ENCODE data around the gene KNL1.
"Not testable (repeated sequence)": the region's sequence is repeated elsewhere in the genome, so short reads cannot be mapped to it uniquely, and the experiment has no call there.

KNL1 gene, protein sequence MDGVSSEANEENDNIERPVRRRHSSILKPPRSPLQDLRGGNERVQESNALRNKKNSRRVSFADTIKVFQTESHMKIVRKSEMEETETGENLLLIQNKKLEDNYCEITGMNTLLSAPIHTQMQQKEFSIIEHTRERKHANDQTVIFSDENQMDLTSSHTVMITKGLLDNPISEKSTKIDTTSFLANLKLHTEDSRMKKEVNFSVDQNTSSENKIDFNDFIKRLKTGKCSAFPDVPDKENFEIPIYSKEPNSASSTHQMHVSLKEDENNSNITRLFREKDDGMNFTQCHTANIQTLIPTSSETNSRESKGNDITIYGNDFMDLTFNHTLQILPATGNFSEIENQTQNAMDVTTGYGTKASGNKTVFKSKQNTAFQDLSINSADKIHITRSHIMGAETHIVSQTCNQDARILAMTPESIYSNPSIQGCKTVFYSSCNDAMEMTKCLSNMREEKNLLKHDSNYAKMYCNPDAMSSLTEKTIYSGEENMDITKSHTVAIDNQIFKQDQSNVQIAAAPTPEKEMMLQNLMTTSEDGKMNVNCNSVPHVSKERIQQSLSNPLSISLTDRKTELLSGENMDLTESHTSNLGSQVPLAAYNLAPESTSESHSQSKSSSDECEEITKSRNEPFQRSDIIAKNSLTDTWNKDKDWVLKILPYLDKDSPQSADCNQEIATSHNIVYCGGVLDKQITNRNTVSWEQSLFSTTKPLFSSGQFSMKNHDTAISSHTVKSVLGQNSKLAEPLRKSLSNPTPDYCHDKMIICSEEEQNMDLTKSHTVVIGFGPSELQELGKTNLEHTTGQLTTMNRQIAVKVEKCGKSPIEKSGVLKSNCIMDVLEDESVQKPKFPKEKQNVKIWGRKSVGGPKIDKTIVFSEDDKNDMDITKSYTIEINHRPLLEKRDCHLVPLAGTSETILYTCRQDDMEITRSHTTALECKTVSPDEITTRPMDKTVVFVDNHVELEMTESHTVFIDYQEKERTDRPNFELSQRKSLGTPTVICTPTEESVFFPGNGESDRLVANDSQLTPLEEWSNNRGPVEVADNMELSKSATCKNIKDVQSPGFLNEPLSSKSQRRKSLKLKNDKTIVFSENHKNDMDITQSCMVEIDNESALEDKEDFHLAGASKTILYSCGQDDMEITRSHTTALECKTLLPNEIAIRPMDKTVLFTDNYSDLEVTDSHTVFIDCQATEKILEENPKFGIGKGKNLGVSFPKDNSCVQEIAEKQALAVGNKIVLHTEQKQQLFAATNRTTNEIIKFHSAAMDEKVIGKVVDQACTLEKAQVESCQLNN (N-terminal part only)
- total RNA-seq, result 8.9 to 101 (median 38.0) reads per million in 17 experiments

DNA sequence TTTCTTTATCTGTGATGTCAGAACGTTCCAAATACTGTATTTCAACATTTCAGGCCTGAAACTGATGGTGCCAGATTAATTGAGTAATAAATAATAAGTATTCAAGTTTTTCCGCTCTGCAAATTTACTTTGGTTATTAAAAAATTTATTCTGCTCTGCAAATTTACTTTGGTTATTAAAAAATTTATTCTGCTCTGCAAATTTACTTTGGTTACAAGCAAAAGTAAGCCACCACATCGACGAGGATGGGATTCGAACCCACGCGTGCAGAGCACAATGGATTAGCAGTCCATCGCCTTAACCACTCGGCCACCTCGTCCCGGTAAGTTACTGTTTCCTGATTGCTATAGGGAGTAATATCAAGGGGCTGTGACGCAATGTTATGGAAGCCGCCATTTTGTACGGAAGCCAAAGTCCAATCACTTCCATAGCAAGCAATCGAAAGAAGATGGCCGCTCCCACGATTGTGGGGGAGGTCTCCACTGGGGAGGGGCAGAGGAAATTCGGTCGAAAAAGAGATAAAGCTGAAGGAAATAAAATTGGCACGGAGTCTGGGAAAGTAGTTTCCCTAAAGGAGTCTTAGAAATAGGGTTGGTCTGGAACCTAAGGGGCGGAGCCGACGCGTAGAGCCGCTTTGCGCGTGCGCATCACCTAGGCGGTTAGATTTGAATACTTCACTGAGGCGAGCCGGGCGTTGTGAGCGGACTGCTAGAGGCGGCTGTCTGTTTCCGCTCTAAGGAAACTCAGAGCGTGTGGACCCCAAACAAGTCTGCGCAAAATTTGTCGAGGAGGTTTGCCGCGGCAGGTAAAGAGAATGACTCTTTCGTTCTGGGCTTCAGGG is at the start of gene KNL1:
Gene KNL1 (plus strand): TSS at position 662 of the 841 bp plus-strand sequence. CDS start 8,683 bp downstream, outside the sequence.
- peak; percentile 92 to 98 (median 95) for DNase-seq

DNA sequence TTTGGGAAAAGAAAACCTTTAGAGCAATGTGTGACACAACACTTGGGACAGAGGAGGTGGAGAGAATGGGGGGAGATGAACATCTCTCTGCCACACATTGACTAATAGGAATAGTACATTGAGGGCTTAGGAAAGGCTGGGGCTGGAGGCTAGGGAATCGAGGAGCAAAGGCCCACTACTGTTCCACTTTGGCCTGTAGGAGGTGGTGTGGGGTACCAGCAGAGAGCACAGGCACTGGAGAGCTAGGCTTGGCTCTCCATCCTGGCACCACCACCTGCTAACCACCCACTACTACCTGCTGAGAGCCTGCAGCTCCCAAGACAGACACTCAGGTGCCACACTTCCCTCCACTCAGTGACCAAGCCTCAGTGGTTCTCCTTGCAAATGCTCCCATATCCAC is 48.6 kb upstream of the KNL1 start:
- no peak for DNase-seq

DNA sequence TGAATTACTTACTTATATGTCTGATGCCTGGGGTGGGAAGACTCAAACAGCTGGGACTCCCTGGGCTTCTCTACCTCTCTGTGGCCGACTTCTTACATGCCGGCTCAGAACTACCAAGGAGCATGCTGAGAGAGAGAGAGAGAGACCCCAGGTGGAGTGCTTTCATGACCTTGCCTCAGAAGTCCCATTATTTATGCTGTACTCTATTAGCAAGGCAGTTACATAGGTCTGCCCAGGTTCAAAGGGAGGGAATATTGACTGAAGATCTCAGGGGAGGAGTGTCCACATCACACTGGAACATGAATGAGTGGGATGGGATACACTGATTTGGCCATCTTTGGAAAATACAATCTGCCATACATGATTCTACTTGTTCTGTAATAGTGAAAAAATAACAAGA is 45.4 kb upstream of the KNL1 start:
- no peak for DNase-seq

DNA sequence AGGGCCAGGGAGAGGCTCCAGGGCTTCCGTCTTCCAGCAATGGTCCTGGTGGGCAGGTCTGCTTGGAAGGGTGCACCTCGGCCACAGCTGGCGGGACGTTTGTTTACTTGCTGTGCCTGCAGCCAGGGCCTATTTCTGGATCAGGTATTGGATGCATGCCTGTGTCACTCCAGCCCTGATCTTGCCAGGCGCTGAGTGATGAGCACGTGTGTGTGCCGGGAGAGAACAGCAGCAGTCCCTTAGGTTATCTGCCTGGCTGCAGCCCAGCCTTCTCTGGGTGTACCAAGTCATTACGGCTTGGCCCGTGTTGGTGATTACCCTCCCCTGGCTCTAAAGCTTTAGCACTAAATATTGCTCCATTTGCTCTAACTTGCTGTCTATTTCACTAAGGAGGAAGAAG is 44.2 kb upstream of the KNL1 start:
- DNase-seq, result no peak

DNA sequence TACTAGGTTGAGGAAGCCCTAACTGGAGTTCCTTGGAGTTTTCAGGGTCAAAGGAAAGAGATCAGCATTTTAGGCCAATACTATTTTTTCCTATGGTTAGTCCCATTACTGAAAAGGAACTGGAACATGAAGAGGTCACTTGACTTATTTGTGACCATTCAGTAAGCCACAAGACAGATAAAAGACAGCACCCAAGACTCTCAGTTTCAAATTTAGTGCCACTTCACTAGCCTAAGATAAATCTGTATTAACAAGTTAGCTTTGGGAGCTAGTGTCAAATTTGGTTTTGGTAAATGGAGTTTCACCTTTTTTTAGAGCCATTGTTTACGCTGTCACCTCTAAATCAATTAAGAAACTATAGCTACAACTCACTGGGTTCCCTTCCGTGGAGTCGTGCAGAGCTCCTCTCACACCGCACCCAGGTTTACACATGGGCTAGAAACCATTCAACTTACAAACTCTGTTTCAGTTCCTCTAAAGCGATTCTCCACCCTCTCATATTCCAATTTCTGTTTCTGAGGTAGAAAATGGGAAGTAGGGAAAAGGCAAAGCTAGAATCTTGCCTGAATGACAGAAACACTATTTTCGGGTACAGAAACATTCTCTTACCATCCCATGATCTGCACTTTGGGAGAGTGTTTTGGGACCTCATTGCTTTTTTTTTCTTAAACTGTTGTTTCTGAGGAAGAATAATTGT is 43.6 kb upstream of the KNL1 start:
- peak; percentile 64 to 88 (median 78) for DNase-seq

DNA sequence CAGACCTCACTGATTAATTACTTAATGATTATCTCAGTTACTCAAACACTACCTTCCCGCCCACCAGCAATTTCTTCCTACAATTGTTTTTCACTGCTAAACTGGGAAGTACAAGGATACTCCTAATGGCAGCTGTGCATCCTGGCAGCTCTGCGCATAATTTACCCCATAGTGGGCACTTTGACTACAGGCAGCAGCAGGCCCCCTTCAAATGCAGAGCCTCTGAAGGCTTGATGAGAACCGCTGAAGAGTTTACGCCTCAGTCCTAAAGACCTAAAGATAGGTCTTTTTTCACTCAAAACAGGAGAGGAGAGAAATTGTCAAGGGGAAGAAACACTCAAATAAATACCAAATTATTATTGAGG is 39.9 kb upstream of the KNL1 start:
- no peak for DNase-seq

DNA sequence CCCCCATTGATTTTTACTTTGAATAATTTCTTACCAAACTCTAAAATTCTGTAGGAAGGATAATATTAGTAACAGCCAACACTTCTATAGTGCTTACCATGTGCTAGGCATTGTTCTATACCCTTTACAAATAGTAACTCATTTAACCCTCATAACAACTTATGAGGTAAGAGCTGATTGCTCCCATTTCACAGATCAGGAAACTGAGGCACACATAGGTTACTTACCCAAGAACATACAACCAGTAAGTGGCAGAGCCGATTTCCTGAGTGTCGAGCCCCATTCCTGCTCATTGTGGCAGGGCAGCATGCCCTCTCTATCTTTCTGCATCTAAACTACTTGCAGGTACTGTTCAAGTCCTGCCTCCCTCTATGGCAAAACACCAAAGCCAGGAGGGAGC is 38.2 kb upstream of the KNL1 start:
- DNase-seq, result no peak

DNA sequence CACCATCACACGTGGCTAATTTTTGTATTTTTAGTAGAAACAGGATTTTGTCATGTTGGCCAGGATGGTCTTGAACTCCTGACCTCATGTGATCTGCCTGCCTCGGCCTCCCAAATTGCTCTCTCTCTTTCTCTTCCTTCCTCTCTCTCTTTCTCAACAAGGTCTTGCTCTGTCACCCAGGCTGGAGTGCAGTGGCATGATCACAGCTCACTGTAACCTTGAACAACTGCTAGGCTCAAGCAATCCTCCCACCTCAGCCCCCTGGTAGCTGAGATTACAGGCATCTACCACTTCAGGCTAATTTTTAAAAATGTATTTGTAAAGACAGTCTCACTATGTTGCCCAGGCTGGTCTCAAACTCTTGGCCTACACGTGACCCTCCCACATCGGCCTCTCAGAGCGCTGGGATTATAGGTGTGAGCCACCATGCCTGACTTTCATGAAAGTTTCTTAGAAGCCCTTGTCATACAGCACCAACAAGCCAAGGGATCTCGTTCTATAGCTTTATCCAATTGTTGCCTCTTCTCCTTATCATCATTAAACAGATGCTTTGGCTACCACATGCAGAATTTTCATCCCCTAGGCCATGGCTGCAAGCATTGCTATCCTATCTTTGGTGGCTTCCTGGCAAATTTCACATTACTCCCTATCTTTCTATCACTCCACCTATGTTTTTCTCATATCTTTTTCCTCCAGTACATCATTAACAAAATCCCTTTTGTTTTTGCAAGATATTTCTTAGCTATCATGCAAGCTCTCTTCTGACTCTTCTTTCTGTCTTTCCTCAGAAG is 34.9 kb upstream of the KNL1 start:
- no peak for DNase-seq

DNA sequence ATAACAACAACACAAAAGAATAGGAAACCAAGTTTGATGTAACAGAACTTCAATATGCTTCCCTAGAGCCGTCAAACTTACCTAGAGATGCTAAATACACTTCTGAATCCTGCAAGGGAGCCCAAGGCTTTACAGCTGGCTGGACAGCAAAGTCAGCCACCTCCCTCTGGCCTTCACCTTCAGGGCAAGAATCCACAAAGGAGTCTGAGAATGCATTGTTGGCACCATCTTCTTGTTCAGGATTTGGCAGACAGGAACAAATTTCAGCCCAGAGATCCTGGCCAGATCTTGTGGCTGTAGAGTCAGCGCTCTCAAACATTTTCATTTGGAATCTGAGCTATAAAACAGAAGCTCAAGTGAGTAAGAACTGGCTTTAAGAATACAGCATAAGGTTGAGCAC is 31.4 kb upstream of the KNL1 start:
- no peak for DNase-seq

DNA sequence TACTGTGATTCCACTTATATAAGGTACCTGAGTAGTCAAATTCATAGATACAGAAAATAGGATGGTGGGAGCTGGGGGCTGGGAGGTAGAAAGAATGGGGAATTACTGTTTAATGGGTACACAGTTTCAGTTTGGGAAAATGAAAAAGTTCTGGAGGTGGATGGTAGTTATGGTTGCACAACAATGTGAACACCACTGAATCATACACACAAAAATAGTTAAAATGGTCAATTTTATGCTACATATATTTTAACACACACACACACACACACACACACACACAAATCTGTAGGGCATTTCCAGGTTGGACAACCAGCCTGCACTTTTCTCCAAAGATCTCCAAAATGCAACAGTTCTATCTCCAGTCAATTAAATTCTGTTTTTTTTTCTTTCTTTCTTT is 30.6 kb upstream of the KNL1 start:
- peak in 1 of 4 experiments; percentile 14 for DNase-seq

DNA sequence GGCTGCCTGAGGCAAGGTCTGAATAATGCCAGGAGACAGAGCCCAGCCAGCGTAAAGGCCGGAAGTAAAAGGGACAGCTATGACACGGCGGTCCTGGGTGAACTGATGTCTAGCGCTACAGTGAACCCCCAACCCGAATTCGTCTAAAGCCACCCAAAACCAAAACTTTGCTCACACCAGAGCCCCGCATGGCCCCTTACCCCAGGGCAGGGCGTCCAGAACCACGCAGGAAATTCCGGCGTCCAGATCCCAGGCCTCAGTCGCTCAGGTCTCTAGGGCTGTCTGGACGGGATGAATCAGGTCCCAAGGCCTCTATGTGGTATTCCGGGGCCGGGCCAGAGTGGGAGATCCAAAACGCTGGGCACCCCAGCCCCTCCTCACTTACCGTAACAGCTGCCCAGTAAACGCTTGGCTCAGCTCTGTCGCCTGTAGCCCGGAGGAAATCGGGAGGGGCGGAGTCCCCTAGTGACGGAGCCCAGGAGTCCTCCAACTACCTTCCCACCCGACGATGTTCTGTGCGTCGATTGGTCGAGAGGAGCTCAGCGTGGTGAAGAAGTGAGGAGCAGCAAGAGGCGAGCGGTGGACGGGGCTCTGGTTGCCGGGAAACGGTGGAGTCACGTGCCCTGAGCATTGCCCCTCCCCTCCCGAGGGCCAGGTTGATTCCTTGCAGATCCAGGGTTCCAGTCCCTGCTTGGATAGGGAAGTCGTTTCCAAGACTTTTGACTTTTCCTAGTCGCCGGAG is 29.3 kb upstream of the KNL1 start, which contains the start of gene CCDC32:
Gene CCDC32 (minus strand): TSS at position 452 of the 742 bp plus-strand sequence. CDS start 2,027 bp downstream, outside the sequence.
- peak; percentile 97 to 99 (median 98) for DNase-seq

DNA sequence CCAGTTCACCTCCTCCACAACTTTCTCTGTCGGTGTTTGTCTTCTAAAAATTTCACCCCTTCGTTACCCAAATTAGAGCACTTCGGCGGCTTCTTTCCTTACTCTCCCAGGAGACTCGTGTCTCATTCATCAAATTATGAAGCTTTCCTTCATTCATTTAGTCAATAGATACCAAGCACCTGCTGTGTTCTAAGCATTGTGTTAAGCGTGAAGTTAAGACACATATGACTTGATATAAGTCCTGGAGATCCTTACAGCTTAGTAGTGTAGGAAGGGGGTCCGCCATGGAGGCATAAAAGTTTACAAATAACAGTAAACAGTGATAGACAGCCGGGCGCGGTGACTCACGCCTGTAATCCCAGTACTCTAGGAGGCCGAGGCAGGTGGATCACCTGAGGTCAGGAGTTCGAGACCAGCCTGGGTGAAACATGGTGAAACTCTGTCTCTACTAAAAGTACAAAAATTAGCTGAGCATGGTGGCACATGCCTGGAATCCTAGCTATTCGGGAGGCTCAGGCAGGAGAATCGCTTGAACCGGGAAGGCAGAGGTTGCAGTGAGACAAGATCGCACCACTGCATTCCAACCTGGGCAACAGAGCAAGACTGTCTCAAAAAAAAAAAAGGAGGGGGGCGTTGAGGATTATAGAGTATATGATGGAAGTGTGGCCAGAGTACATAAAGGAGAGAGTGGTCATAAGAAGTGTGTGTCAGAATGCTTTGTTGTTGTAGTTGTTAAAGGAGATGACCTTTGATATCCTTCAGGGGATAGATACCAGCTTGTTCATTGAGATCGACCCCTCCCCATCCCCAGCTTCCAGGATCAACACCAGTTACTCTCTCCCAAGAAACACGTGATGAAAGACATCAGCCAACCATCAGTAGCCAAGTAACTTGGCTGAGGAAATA is 28.5 kb upstream of the KNL1 start:
- no peak for DNase-seq

DNA sequence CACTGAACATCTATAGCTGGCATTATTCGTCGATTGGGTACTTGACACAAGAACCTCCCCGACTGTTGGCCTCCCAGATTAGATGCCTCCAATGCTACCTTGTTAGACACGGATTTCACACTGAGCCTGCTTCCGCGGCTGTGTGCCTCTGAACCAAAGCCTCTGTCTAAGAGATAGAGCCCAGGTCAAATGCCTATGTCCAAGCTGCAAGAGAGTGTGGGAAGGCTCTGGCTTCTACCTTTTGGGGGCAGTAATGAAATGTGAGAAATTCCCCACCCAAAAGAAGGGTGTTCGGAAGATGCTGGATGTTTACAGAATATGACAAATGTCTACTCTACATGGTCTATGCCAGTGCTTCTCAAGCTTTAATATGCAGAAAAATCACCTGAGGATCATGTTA is 26.9 kb upstream of the KNL1 start:
- peak in 1 of 4 experiments; percentile 20 for DNase-seq

DNA sequence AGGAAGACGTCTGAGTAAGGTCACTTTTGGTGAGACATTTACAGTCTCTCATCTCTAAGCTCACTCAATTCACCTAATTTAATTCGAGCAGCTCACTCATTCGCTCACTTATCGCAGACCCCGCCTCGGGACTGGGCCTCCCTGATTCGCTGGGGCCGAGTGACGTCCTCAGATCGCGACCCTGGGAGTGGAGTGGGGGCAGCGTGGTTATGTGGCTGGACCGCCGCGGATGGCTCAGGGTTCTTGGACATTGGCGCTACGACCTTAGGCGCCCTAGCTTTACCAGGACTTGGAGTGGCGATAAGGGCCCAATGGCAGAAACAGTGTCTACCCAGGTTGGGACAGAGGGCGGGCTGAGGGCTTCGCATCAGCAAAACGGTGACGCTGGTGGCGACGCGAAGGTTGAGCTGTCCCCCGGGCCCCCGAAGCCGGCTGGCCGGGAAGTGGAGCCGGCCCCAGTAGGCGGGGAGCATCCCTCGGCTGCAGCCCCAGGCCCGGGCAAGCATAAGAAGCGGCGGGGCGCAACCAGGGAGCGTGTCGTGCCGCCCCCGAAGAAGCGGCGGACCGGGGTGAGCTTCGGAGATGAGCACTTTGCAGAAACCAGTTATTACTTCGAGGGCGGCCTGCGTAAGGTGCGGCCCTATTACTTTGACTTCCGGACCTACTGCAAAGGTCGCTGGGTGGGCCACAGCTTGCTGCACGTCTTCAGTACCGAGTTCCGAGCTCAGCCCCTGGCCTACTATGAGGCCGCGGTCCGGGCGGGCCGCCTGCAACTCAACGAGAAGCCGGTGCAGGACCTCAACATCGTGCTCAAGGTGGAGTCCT is 24.7 kb upstream of the KNL1 start, which contains the start of gene RPUSD2:
Gene RPUSD2 (plus strand): TSS at position 171 of the 825 bp plus-strand sequence. CDS start 39 bp downstream, at position 210.
- DNase-seq, result peak; percentile 92 to 96 (median 94)

DNA sequence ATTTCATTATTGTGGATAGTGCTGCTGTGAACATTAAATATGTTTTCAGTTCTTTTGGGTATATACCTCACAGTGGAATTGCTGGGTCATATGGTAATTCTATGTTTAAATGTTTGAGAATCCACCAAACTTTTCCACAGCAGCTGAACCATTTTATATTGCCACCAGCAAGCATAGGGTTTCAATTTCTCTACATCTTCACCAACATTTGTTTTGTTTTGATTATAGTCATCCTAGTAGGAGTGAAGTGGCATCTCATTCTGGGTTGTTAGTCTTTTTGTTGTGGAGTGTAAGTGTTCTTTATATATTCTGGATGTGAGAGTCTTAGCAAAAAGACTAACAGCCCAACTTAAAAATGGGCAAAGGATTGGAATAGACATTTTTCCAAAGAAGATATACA is 18.9 kb upstream of the KNL1 start:
- no peak for DNase-seq

DNA sequence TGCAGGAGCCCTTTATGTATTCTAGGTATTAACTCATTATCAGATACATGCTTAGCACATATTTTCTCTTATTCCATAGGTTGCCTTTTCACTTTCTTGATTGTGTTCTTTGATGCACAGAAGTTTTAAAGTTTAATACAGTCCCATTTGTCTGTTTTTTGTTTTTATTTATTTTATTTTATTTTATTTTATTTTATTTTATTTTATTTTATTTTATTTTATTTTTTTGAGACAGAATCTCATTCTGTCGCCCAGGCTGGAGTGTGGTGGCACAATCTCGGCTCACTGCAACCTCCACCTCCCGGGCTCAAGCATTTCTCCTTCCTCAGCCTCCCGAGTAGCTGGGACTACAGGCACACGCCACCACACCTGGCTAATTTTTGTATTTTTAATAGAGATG is 17.1 kb upstream of the KNL1 start:
- not testable (repeated sequence) for DNase-seq

DNA sequence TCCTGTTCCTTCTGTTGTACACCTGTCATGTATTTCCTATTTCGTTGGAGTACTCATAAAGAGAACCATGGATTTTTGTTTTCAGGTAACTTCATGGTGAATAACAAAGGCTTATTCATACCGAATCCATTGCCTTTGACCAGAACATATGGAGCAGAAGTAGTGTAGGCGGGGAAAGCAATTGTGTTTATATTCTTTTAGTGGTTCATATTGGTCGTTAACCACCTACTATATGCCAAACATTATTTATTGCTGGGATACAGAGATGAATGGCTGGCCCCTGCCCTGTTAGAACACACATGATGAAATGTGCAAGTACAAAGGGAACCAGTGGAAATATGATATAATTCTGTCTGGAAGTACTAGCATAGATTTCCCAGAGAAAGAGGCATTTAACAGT is 15.2 kb upstream of the KNL1 start:
- no peak for DNase-seq
